OCI-LY7 (cell line): ENCODE results near the gene CAPZB. TPM values are rescaled to one million over a fixed set of nuclear protein-coding genes. Genes with fewer than 3 reads are reported as not detected.

Source experiments
- BruUV-seq: library from RNA; stranded (reverse); fragments of 400-500 nt; replicated peaks from 2 replicates; lab custom pipeline; 2021; lab: Mats Ljungman, UMichigan
- CTCF ChIA-PET: fragments of 300-600 bp; sonication (Branson Sonifier 250); formaldehyde crosslinking; loops from one replicate; lab custom pipeline; 2022; ENCODE audit warnings: antibody characterized with exemption; ENCODE audit not compliant: unreplicated experiment; lab: Charles Lee
- POLR2A ChIA-PET: fragments of 300-600 bp; sonication (Branson Sonifier 250); formaldehyde crosslinking; loops from one replicate; lab custom pipeline; 2022; ENCODE audit warnings: antibody characterized with exemption; lab: Charles Lee
- DNase-seq: peaks from one replicate; pipeline ENCODE4 v3.0.0-alpha.2; 2015; ENCODE audit warnings: low spot score
- H2AFZ ChIP-seq: fragments of 200-600 bp; sonication (generic), shearing (Covaris generic); 2 replicates; pipeline ENCODE4 v1.6.1; 2014; ENCODE audit warnings: mild to moderate bottlenecking, antibody characterized with exemption, low read length, moderate library complexity
- H3K27ac ChIP-seq: fragments of 200-600 bp; sonication (generic); 2 replicates; pipeline ENCODE4 v1.5.1; 2014; ENCODE audit warnings: mixed run types, low read depth, mild to moderate bottlenecking, moderate library complexity, low read length, inconsistent platforms; ENCODE audit not compliant: poor library complexity, severe bottlenecking
- H3K36me3 ChIP-seq: fragments of 200-600 bp; sonication (generic); 2 replicates; pipeline ENCODE4 v1.6.1; 2014; ENCODE audit warnings: mild to moderate bottlenecking, antibody characterized with exemption, low read length, moderate library complexity, mixed read lengths; ENCODE audit not compliant: insufficient read depth
- H3K4me1 ChIP-seq: fragments of 200-600 bp; sonication (generic); 2 replicates; pipeline ENCODE4 v1.5.1; 2014; ENCODE audit warnings: mild to moderate bottlenecking, low read length; ENCODE audit not compliant: insufficient read depth, poor library complexity, severe bottlenecking
- H3K4me2 ChIP-seq: fragments of 200-600 bp; sonication (generic); 2 replicates; pipeline ENCODE4 v1.6.1; 2014; ENCODE audit warnings: mild to moderate bottlenecking, low read length
- H3K4me3 ChIP-seq: fragments of 200-600 bp; sonication (generic); 2 replicates; pipeline ENCODE4 v1.5.1; 2014; ENCODE audit warnings: mild to moderate bottlenecking, low read depth, low read length; ENCODE audit not compliant: poor library complexity, severe bottlenecking
- H3K79me2 ChIP-seq: fragments of 200-600 bp; sonication (generic); 2 replicates; pipeline ENCODE4 v1.6.1; 2016; ENCODE audit warnings: low read depth, mild to moderate bottlenecking, low read length, moderate library complexity, mixed read lengths; ENCODE audit not compliant: insufficient read depth
- H3K9me2 ChIP-seq: fragments of 200-600 bp; sonication (generic); 2 replicates; pipeline ENCODE4 v1.6.1; 2016; ENCODE audit warnings: mild to moderate bottlenecking, low read length, mixed read lengths; ENCODE audit not compliant: insufficient read depth
- H3K9me3 ChIP-seq: fragments of 200-600 bp; sonication (generic); 2 replicates; pipeline ENCODE4 v1.6.1; 2014; ENCODE audit warnings: mild to moderate bottlenecking, mixed run types, low read length, mixed read lengths
- H4K20me1 ChIP-seq: fragments of 200-600 bp; sonication (generic); 2 replicates; pipeline ENCODE4 v1.6.1; 2014; ENCODE audit warnings: mild to moderate bottlenecking, antibody characterized with exemption, low read length, moderate library complexity, mixed read lengths; ENCODE audit not compliant: insufficient read depth
- EZH2phosphoT487 ChIP-seq: fragments of 200-600 bp; sonication (generic); IDR thresholded peaks from 2 replicates; pipeline ENCODE4 v1.6.1; 2018; ENCODE audit warnings: low read depth, borderline replicate concordance, mild to moderate bottlenecking, mixed run types, antibody characterized with exemption, low read length, moderate library complexity, mixed read lengths
- intact Hi-C: fragments of 100-400 bp; cut with micrococcal nuclease; formaldehyde crosslinking; loops from one replicate; pipeline ENCODE4 v1.10.0; 2022; ENCODE audit not compliant: unreplicated experiment
- total RNA-seq, 2 experiments: library from RNA; depleted of rRNA in 1 of 2; stranded (reverse); fragments of >200 nt in 1 of 2; shearing (Covaris generic) in 1 of 2; gene quantifications; 2 replicates each; pipeline ENCODE4 v1.2.3, GENCODE V29; 2014 to 2022
- TF ChIP-seq, protein P1 (sequence below): fragments of 200-600 bp; sonication (generic); conservative IDR thresholded peaks from 2 replicates; pipeline ENCODE4 v1.5.1; 2014; ENCODE audit warnings: mild to moderate bottlenecking, antibody characterized with exemption, low read length, moderate library complexity, mixed read lengths

CAPZB gene
- total RNA-seq, 2 experiments from 2014 or later = 61.3 to 187 TPM

GRCh38 chr1:19517017-19517416 lies 31.7 kb upstream of the CAPZB start:
- TF ChIP-seq, protein P1, sequence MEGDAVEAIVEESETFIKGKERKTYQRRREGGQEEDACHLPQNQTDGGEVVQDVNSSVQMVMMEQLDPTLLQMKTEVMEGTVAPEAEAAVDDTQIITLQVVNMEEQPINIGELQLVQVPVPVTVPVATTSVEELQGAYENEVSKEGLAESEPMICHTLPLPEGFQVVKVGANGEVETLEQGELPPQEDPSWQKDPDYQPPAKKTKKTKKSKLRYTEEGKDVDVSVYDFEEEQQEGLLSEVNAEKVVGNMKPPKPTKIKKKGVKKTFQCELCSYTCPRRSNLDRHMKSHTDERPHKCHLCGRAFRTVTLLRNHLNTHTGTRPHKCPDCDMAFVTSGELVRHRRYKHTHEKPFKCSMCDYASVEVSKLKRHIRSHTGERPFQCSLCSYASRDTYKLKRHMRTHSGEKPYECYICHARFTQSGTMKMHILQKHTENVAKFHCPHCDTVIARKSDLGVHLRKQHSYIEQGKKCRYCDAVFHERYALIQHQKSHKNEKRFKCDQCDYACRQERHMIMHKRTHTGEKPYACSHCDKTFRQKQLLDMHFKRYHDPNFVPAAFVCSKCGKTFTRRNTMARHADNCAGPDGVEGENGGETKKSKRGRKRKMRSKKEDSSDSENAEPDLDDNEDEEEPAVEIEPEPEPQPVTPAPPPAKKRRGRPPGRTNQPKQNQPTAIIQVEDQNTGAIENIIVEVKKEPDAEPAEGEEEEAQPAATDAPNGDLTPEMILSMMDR = no peak
- TF ChIP-seq EZH2phosphoT487 = no peak
- no peak for DNase-seq
- Histone ChIP-seq H3K79me2 (no peaks in the 10 kb centered on the region), H2AFZ (no peak overlapping the region), H4K20me1 (no peaks in the 10 kb centered on the region), H3K4me3 (no peak overlapping the region), H3K4me1 (no peaks in the 10 kb centered on the region), H3K9me3 (no peaks in the 10 kb centered on the region), H3K9me2 (no peaks in the 10 kb centered on the region), H3K27ac (no peak overlapping the region), H3K36me3 (no peaks in the 10 kb centered on the region), H3K4me2 (no peak overlapping the region)
- no TSS peak for BruUV-seq
- POLR2A ChIA-PET = interaction anchor here (0.7 kb wide), 1 partner anchor 17 kb away, joined by 3 read pairs; no protein-coding TSS in a partner anchor
- intact Hi-C loops = no loop called here
- CTCF ChIA-PET = no interaction called here

GRCh38 chr1:19515201-19515600 lies 29.9 kb upstream of the CAPZB start:
- POLR2A ChIA-PET = interaction anchor here (0.6 to 0.7 kb wide), 2 partner anchors 20 to 603 kb away, joined by 3 read pairs; no protein-coding TSS in a partner anchor
- TF ChIP-seq EZH2phosphoT487 = no peak
- TF ChIP-seq, protein P1 = no peak
- Histone ChIP-seq H3K4me2 (no peak overlapping the region), H3K79me2 (no peaks in the 10 kb centered on the region), H4K20me1 (no peaks in the 10 kb centered on the region), H3K4me3 (no peak overlapping the region), H3K4me1 (no peaks in the 10 kb centered on the region), H3K9me3 (no peaks in the 10 kb centered on the region), H3K27ac (no peak overlapping the region), H3K9me2 (no peaks in the 10 kb centered on the region), H3K36me3 (no peaks in the 10 kb centered on the region), H2AFZ (no peak overlapping the region)
- no TSS peak for BruUV-seq
- intact Hi-C loops = no loop called here
- CTCF ChIA-PET = interaction anchor here (0.6 kb wide), 1 partner anchor 56 kb away, joined by 3 read pairs; no protein-coding TSS in a partner anchor
- no peak for DNase-seq

DNA sequence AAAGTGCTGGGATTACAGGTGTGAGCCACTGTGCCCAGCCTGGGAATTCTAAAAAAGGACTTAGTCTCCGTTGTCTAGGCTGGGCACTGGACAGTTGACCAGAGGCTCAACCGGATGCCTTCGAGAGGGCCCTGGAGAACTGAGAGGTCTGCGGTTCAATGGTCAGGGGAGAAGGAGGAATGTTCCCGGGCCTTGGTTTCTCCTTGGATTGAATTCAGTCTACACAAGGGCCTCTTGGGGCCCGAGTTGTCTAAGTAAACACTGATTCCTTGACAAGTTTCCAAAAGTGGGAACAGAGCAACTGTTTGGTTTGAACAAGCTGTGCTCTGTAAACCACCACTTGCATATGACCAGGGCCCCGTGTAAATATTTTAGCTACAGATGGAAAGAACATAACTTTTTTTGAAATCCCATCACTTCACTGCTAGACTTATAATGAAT lies 29.1 kb upstream of the CAPZB start:
- intact Hi-C loops = no loop called here
- CTCF ChIA-PET = no interaction called here
- no peak overlapping the region for H2AFZ ChIP-seq
- no peaks in the 10 kb centered on the region for H3K9me3 ChIP-seq
- no peak overlapping the region for H3K27ac ChIP-seq
- no peak for DNase-seq
- H3K36me3 ChIP-seq = no peaks in the 10 kb centered on the region
- no peaks in the 10 kb centered on the region for H4K20me1 ChIP-seq
- POLR2A ChIA-PET = interaction anchor here (0.7 kb wide), 1 partner anchor 604 kb away, joined by 3 read pairs; no protein-coding TSS in a partner anchor
- no peaks in the 10 kb centered on the region for H3K4me1 ChIP-seq
- no peak overlapping the region for H3K4me2 ChIP-seq
- no peaks in the 10 kb centered on the region for H3K9me2 ChIP-seq
- TF ChIP-seq, protein P1 = no peak
- no peak for TF ChIP-seq EZH2phosphoT487
- no TSS peak for BruUV-seq
- H3K79me2 ChIP-seq = no peaks in the 10 kb centered on the region
- H3K4me3 ChIP-seq = no peak overlapping the region
